Measurements from ENCODE around the gene TLR4. TPM values are rescaled to one million over a fixed set of nuclear protein-coding genes. Genes with fewer than 3 reads are reported as not detected.

Gene TLR4
- total RNA-seq, 1 donor from 2014 or later, result 9.1 TPM

DNA sequence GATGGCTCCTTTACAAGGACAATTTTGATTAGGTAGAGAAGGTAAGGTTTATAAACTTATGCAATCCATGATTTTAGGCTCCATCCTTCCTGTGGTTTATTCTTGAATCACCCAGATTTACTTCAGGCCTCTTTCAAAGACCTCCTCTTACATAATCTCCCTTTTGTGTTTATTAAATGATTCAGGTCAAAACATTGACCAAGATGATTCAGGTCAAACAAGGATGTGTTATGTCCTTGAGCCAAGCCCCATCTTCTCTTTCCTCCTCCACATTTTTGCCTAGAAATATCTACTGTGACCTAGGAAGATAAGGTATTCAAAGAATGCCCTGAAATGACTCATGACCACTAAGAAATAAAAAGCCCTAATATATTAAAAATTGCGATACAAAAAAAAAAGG is 31.8 kb upstream of the TLR4 start:
- no peak overlapping the region for H3K4me3 ChIP-seq (ENCODE audit: insufficient read depth, low read depth, low read length)
- no peaks in the 10 kb centered on the region for H3K36me3 Mint-ChIP-seq (ENCODE audit: low read depth, unreplicated experiment)
- peaks cover 10% of the 10 kb centered on the region for H3K4me1 ChIP-seq (ENCODE audit: insufficient read depth, low read length)
- no peak overlapping the region for H3K4me2 ChIP-seq (ENCODE audit: low read length)
- no peaks in the 10 kb centered on the region for H4K20me1 ChIP-seq (ENCODE audit: insufficient read depth, low read length)
- H3K4me1 Mint-ChIP-seq (ENCODE audit: low read depth, unreplicated experiment), result peaks cover 7% of the 10 kb centered on the region
- no peak overlapping the region for H3K27ac Mint-ChIP-seq (ENCODE audit: unreplicated experiment)
- H3K27ac ChIP-seq (ENCODE audit: low read depth, low read length), result no peak overlapping the region
- H3K27me3 ChIP-seq (ENCODE audit: insufficient read depth, low read length), result no peaks in the 10 kb centered on the region
- no peak overlapping the region for H2AFZ ChIP-seq (ENCODE audit: low read depth, low read length)
- H3K36me3 ChIP-seq (ENCODE audit: insufficient read depth, low read length), result no peaks in the 10 kb centered on the region
- H3K9me3 Mint-ChIP-seq (ENCODE audit: unreplicated experiment), result peaks cover 3% of the 10 kb centered on the region
- peak; percentile 83 for FAIRE-seq
- H3K9me3 ChIP-seq (ENCODE audit: insufficient read depth, low read depth, low read length), result no peaks in the 10 kb centered on the region
- H3K4me3 Mint-ChIP-seq (ENCODE audit: unreplicated experiment), result no peak overlapping the region
- no peak for TF ChIP-seq EZH2 (IDR thresholded peaks at IDR 0.05; ENCODE audit: insufficient read depth, low read length)
- no peak for TF ChIP-seq CTCF (IDR thresholded peaks at IDR 0.05; ENCODE audit: insufficient read depth, low read depth, low read length)
- H3K27me3 Mint-ChIP-seq (ENCODE audit: low read depth, unreplicated experiment), result no peaks in the 10 kb centered on the region
- no peaks in the 10 kb centered on the region for H3K79me2 ChIP-seq (ENCODE audit: insufficient read depth, low read length)
- no peak overlapping the region for H3K9ac ChIP-seq (ENCODE audit: low read length)
- peak; percentile 59 for DNase-seq (ENCODE audit: low read depth)

GRCh38 chr9:117677572-117677971 is 26.6 kb upstream of the TLR4 start:
- Histone ChIP-seq H3K4me3 (ENCODE audit: insufficient read depth, low read depth, low read length) (no peak overlapping the region), H3K4me2 (ENCODE audit: low read length) (no peak overlapping the region), H3K9ac (ENCODE audit: low read length) (no peak overlapping the region), H3K27me3 (ENCODE audit: insufficient read depth, low read length) (no peaks in the 10 kb centered on the region), H4K20me1 (ENCODE audit: insufficient read depth, low read length) (no peaks in the 10 kb centered on the region), H3K79me2 (ENCODE audit: insufficient read depth, low read length) (no peaks in the 10 kb centered on the region), H3K9me3 (ENCODE audit: insufficient read depth, low read depth, low read length) (no peaks in the 10 kb centered on the region), H2AFZ (ENCODE audit: low read depth, low read length) (no peak overlapping the region), H3K4me1 (ENCODE audit: insufficient read depth, low read length) (peaks cover 9% of the 10 kb centered on the region), H3K36me3 (ENCODE audit: insufficient read depth, low read length) (no peaks in the 10 kb centered on the region), H3K27ac (ENCODE audit: low read depth, low read length) (no peak overlapping the region)
- Mint-ChIP-seq H3K36me3 (ENCODE audit: low read depth, unreplicated experiment) (no peaks in the 10 kb centered on the region), H3K4me3 (ENCODE audit: unreplicated experiment) (no peak overlapping the region), H3K27me3 (ENCODE audit: low read depth, unreplicated experiment) (no peaks in the 10 kb centered on the region), H3K27ac (ENCODE audit: unreplicated experiment) (no peak overlapping the region), H3K4me1 (ENCODE audit: low read depth, unreplicated experiment) (peaks cover 3% of the 10 kb centered on the region), H3K9me3 (ENCODE audit: unreplicated experiment) (peaks cover 3% of the 10 kb centered on the region)
- no peak for DNase-seq (ENCODE audit: low read depth)
- no peak for FAIRE-seq
- TF ChIP-seq EZH2 (IDR thresholded peaks at IDR 0.05; ENCODE audit: insufficient read depth, low read length) (no peak), CTCF (IDR thresholded peaks at IDR 0.05; ENCODE audit: insufficient read depth, low read depth, low read length) (no peak)

- Histone ChIP-seq H3K27ac (ENCODE audit: low read depth, low read length) (peak overlapping the region; percentile 28), H3K36me3 (ENCODE audit: insufficient read depth, low read length) (no peaks in the 10 kb centered on the region), H3K4me3 (ENCODE audit: insufficient read depth, low read depth, low read length) (no peak overlapping the region), H3K4me1 (ENCODE audit: insufficient read depth, low read length) (peaks cover 4% of the 10 kb centered on the region), H3K79me2 (ENCODE audit: insufficient read depth, low read length) (no peaks in the 10 kb centered on the region), H4K20me1 (ENCODE audit: insufficient read depth, low read length) (no peaks in the 10 kb centered on the region), H3K27me3 (ENCODE audit: insufficient read depth, low read length) (no peaks in the 10 kb centered on the region), H2AFZ (ENCODE audit: low read depth, low read length) (no peak overlapping the region), H3K9ac (ENCODE audit: low read length) (no peak overlapping the region), H3K4me2 (ENCODE audit: low read length) (peak overlapping the region; percentile 26), H3K9me3 (ENCODE audit: insufficient read depth, low read depth, low read length) (no peaks in the 10 kb centered on the region)
- peak; percentile 50 for FAIRE-seq
- Mint-ChIP-seq H3K36me3 (ENCODE audit: low read depth, unreplicated experiment) (no peaks in the 10 kb centered on the region), H3K4me3 (ENCODE audit: unreplicated experiment) (no peak overlapping the region), H3K9me3 (ENCODE audit: unreplicated experiment) (peaks cover 3% of the 10 kb centered on the region), H3K27ac (ENCODE audit: unreplicated experiment) (no peak overlapping the region), H3K4me1 (ENCODE audit: low read depth, unreplicated experiment) (peaks cover 2% of the 10 kb centered on the region), H3K27me3 (ENCODE audit: low read depth, unreplicated experiment) (no peaks in the 10 kb centered on the region)
- TF ChIP-seq EZH2 (IDR thresholded peaks at IDR 0.05; ENCODE audit: insufficient read depth, low read length) (no peak), CTCF (IDR thresholded peaks at IDR 0.05; ENCODE audit: insufficient read depth, low read depth, low read length) (no peak)
- peak; percentile 70 for DNase-seq (ENCODE audit: low read depth)
Observed at GRCh38 chr9:117678871-117679270, 25.3 kb upstream of the TLR4 start.
